GM12891 (cell line): ENCODE measurements around the gene GDF11.

Experiments
- PAX5 ChIP-seq: IDR thresholded peaks from 2 replicates; pipeline ENCODE4 v1.6.1; 2011; ENCODE audit warnings: low read length, moderate library complexity, mild to moderate bottlenecking; ENCODE audit not compliant: insufficient read depth, severe bottlenecking
- POLR2A ChIP-seq: IDR thresholded peaks from 2 replicates; pipeline ENCODE4 v1.6.1; 2011; ENCODE audit warnings: low read depth, low read length, control low read depth
- POLR2AphosphoS5 ChIP-seq: IDR thresholded peaks from 2 replicates; pipeline ENCODE4 v1.6.1; 2011; ENCODE audit warnings: low read depth, low read length, control low read depth
- POU2F2 ChIP-seq: IDR thresholded peaks from 2 replicates; pipeline ENCODE4 v1.6.1; 2011; ENCODE audit warnings: low read depth, mild to moderate bottlenecking, control low read depth, low read length, moderate library complexity
- SPI1 ChIP-seq: IDR thresholded peaks from 2 replicates; pipeline ENCODE4 v1.6.1; 2011; ENCODE audit warnings: low read depth, low read length, control low read depth
- TAF1 ChIP-seq: IDR thresholded peaks from 2 replicates; pipeline ENCODE4 v1.6.1; 2011; ENCODE audit warnings: low read depth, low read length, control low read depth

DNA sequence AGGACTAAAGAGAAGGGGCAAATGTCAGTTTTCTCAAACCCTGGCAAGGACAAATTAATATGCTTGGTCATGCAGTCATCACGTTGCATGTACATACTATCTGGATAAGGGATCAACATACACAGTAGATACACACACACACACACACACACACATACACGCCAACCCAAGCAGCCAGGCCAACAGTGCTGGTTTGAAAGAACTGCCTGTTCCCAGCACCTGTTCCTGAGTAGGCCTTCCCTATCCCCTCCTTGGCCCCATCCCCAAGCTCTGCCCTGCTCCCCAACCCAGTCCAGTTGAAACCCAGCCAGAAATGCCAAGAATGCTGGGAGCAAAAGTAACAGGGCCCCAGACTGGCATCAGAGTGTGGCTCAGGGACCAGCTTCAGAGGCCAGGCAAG, 39.6 kb upstream of the GDF11 start:
- no peak for TF ChIP-seq POLR2A
- no peak for TF ChIP-seq SPI1
- TF ChIP-seq POLR2AphosphoS5, result no peak
- no peak for TF ChIP-seq POU2F2
- no peak for TF ChIP-seq TAF1
- TF ChIP-seq PAX5, result no peak
